ENCODE data around the gene GPRC5A.

- TF ChIP-seq TAF1 (IDR thresholded peaks at IDR 0.05; ENCODE audit: borderline replicate concordance, low read depth, low read length) (no peak), POLR2A (IDR thresholded peaks at IDR 0.05; ENCODE audit: low read depth, low read length) (no peak), POLR2AphosphoS5 (IDR thresholded peaks at IDR 0.05; ENCODE audit: low read depth, low read length) (no peak)
Observed at GRCh38 chr12:12891080-12891880, at the start of gene GPRC5A.

All from GM12892 (cell line).